Hypothalamus (tissue), 51 donors: ENCODE measurements around the gene ITPK1.

ENCODE experiments used
- DNase-seq, 51 donors: peaks; one replicate each; lab custom pipeline; 2025; lab: John Stamatoyannopoulos, UW

The ITPK1 gene

DNA sequence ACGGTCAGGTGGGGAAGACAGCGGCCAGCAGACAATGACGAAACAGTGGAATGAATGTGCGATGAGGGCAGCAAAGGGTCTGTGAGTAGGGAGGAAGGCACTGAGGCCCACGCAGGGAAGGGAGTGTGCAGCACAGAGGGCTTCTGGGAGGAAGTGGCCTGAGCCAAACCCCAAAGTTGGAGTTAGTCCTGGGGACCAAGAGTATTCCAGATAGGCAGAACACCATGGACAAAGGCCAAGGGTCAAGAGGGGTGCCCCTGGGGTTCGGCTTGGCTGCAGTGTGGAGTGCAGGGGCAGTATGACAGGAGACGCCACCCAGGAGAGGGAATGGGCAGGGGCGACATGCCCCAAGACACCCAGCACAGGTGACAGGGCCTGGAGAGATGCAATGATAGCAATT is 134.0 kb downstream of the ITPK1 start:
- no peak for DNase-seq

- DNase-seq: no peak
These were observed 134.9 kb downstream of the ITPK1 start for GRCh38 chr14:92980866-92981265.

- DNase-seq: no peak
These were observed 137.3 kb downstream of the ITPK1 start for GRCh38 chr14:92978229-92979021.

DNA sequence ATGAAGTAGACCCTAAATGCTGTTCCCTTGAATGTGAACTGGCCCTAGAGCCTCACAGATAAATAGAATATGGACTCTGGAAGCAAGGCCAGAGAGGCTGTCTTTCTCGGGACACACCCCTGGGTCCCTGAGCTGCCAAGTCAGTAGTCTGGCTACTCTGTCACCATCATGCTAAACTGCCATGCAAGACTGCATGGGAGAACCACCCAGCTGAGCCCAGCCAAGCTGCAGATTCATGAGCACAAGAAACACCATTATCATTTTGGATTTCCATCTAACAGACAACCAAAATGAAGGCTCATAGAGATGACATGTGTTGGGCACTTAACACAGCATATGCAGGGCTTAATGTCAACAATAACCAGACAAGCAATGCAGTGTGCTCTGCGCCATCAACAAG is 139.5 kb downstream of the ITPK1 start:
- no peak for DNase-seq

DNA sequence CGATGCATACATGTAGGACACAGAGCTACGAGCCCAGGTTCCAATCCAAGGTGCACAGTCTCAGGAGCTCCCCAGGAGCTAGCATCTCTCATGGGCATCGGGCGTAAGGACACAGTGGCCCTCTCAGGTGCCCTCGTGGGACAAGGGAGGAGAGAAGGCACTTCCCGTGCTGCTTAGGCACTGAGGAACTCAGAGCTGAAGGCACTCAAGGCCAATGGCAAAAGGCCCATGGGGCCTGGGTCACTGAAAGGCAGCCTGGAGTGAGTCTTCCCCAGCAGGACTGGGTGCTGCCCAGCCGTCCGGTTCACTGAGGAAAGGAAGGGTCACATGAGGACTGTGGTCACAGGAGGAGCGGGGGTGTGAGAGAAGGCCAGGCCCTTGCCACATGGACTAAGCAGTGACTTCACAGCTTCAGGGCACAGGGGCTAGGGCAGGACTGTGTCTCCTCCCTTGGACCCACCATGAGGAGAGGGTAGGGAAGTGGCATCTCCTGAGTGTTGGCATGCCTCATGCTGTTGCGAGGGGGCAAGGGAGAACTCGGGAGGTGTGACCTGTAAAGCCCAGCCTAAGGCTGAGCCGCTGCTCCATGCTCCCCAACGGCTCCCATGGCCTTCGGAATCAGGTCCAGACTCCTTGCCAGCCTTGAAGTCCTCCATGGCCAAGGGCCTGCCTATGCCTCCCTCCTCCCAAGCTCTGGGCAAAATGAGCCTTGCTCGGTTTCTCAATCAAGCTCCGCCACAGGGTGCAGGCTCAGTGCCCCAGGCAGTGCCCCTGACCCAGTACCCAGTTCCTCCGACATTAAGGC is 141.0 kb downstream of the ITPK1 start:
- no peak for DNase-seq

GRCh38 chr14:92973798-92974372 is 141.8 kb downstream of the ITPK1 start:
- DNase-seq: no peak

DNA sequence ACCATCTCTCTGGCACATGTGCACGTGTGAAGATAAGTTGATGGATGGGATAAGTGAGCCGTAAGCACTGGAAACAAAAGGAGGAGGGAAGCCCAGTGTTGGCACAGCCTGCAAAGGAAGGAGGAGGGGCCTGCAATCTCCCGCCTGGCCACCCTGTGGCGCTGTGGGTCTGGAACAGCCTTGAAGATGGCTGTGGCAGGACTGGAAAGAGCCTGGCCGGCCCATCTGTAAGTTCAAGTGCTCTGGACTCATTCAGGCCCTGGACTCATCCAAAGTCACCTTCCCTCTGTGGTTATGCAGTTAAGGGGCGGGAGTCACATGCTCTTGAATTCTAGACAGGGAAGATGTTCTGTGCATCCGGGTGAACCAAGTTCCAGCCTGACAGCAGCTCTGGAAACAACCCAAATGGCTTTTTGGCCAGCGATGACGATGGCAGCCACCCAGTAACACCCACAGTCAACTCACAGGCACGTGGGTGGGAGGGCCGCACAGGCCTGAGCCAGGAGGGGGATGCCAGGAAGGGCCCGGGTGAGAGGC is 142.4 kb downstream of the ITPK1 start:
- DNase-seq: peak in 50 of 51 donors; percentile 7 to 92 (median 80)

GRCh38 chr14:92971601-92972180 is 144.0 kb downstream of the ITPK1 start:
- no peak for DNase-seq

GRCh38 chr14:92970271-92970670 is 145.5 kb downstream of the ITPK1 start:
- no peak for DNase-seq

GRCh38 chr14:92969871-92970270 is 145.9 kb downstream of the ITPK1 start:
- no peak for DNase-seq

GRCh38 chr14:92969430-92969829 is 146.3 kb downstream of the ITPK1 start:
- peak in 1 of 51 donors; percentile 35 for DNase-seq

GRCh38 chr14:92968291-92969020 is 147.3 kb downstream of the ITPK1 start:
- DNase-seq: peak in 1 of 51 donors; percentile 16

- no peak for DNase-seq
These were observed 148.3 kb downstream of the ITPK1 start for GRCh38 chr14:92967346-92967926.

DNA sequence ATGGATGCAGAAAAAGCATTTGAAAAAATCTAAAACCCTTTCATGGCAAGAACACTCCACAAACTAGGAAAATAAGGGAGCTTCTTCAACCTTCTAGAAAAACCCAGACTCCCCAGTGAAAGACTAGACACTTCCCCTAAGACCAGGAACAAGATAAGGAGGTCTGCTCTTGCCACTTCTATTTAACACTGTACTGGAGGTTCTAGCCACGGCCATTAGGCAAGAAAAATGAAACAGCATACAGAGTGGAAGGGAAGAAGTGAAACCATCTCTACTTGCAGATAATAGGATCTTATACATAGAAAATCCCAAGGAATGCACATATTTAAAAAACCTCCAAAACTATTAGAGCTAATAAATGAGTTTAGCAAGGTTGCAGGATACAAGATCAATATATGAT is 150.4 kb downstream of the ITPK1 start:
- DNase-seq: no peak

DNA sequence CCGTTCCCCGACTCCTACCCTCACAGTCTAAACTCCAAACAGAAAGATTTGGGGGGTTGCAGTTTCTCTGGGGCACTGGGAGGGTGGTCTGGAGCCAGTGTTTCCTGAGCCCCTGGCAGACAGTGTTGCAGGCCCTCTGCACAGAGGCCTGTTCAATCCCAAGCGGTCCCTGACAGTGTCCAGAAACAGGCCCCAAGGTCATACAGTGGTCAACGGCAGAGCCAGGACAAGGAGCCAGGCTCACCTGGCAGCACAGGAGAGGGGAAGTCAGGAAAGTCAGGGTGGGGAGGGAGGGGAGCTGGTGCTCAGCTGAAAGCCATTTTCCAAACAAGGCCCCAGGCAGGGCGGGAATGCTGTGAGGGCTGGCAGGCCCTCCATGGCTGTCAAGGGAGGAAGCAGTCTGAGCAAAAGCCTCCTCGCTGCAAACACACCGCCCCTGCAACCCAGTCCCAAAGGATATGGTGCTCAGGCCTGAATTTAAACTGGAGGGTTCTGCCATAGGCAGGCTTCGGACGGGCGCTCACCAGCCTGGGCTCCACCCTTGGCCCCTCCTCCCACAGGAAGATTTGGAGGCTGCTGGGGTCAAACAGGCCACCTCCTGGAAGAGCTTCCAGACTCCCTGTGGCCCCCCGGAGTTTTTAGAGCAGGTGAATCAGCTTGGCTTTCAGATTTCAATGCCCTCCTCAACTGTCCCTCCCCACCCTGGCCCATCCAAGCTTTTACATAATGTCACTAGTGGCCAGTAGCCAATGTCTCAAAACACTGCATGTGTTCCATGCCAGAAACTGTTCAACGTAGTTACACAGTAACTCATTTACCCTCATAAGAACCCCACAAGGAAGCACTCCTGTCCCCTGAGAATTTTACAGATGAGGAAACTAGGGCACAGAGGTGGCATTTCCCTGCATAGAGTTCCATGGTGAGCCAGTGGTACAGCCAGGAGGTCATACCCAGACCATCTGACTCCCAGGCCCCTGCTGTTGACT is 151.3 kb downstream of the ITPK1 start:
- DNase-seq: no peak

DNA sequence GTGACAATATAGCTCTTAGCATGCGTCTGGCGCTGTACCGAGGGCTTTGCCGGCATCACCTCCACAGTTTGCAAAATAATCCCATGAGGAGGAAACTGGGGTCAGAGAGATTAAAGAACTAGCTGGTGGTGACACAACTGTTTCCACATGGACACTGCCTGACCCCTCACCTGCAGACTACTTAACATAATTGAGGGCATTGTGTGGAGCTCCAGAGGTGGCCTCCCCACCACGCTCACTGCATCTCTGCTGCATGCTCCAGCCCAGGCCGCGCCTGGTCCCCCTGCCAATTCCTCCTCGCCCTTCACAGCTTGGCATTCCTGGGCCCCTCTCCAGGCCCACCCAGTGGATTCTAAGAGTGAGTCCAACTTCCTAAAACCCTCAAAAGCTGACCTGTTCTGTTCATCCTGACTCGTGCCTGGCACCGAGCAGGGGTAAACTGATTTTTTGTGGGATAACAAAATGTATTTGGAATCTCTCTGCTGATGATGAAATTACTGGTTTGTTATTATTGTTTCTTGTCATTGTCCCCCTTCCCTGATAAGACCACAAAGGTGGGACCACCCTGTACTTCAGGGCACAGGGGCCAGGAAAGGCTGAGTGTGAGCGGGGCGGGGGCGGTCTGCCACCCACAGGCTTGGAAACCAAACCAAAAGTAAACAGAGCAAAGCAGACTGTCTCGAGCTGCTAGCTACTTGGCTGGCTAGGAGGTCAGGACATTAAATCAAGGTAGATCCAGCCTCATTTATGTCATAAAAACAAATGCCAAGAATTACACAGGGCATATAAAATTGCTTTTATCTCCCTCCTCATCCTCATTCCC is 152.2 kb downstream of the ITPK1 start:
- DNase-seq: no peak

DNA sequence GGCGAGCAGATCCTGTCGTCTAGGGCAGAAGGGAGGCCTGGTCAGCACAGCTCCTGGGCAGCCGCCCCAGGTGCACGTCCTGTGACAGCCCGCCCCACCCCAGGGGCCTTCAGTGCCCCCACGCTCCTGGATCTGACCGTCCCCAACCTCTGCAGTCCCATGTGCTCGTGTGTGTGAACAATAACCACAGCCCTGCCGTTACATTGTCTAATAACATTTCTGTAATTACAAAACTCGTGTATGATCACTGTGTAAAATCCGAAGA is 153.0 kb downstream of the ITPK1 start:
- DNase-seq: no peak
